PC-9 (cell line): ENCODE results near the gene HSPG2. TPM values are rescaled to one million over a fixed set of nuclear protein-coding genes. Genes with fewer than 3 reads are reported as not detected.
"Not testable (repeated sequence)": the region's sequence is repeated elsewhere in the genome, so short reads cannot be mapped to it uniquely, and the experiment has no call there.

Source experiments
- BruUV-seq: library from RNA; stranded (reverse); fragments of 400-500 nt; replicated peaks from 2 replicates; lab custom pipeline; 2021; lab: Mats Ljungman, UMichigan
- CTCF ChIA-PET: fragments of 300-600 bp; sonication (Branson Sonifier 250); formaldehyde crosslinking; loops from one replicate; lab custom pipeline; 2022; ENCODE audit warnings: antibody characterized with exemption; lab: Charles Lee
- POLR2A ChIA-PET: fragments of 300-600 bp; sonication (Branson Sonifier 250); formaldehyde crosslinking; loops from one replicate; lab custom pipeline; 2022; ENCODE audit warnings: antibody characterized with exemption; ENCODE audit not compliant: unreplicated experiment; lab: Charles Lee
- DNase-seq, 2 experiments: peaks; one replicate each; pipeline versions ENCODE4 v3.0.0 to v3.0.0-alpha.2; 2015 to 2022; ENCODE audit warnings: mixed read lengths in 1 of 2
- H2AFZ ChIP-seq: fragments of 200-600 bp; sonication (generic); 2 replicates; pipeline ENCODE4 v1.8.1; 2017; ENCODE audit warnings: antibody characterized with exemption
- H3F3A ChIP-seq: fragments of 200-600 bp; sonication (generic); 2 replicates; pipeline ENCODE4 v1.8.1; 2017; ENCODE audit warnings: antibody characterized with exemption, mild to moderate bottlenecking, low read depth; ENCODE audit not compliant: insufficient read depth
- H3K27ac ChIP-seq: fragments of 200-600 bp; sonication (generic); 2 replicates; pipeline ENCODE4 v1.6.1; 2016; ENCODE audit warnings: mixed run types
- H3K27me3 ChIP-seq: fragments of 200-600 bp; sonication (generic); 2 replicates; pipeline ENCODE4 v1.6.1; 2016; ENCODE audit warnings: low read depth, mixed run types; ENCODE audit not compliant: insufficient read depth
- H3K36me3 ChIP-seq: fragments of 200-600 bp; sonication (generic); 2 replicates; pipeline ENCODE4 v1.6.1; 2016; ENCODE audit warnings: low read depth, mixed run types
- H3K4me1 ChIP-seq: fragments of 200-600 bp; sonication (generic); replicated peaks from 2 replicates; pipeline ENCODE4 v1.6.1; 2016; ENCODE audit warnings: mixed run types; ENCODE audit not compliant: insufficient read depth
- H3K4me2 ChIP-seq: fragments of 200-600 bp; sonication (generic); 2 replicates; pipeline ENCODE4 v1.6.1; 2017; ENCODE audit warnings: mixed run types
- H3K4me3 ChIP-seq: fragments of 200-600 bp; sonication (generic); 2 replicates; pipeline ENCODE4 v1.6.1; 2016; ENCODE audit warnings: mixed run types
- H3K79me2 ChIP-seq: fragments of 200-600 bp; sonication (generic); 2 replicates; pipeline ENCODE4 v1.6.1; 2017; ENCODE audit warnings: low read depth, mixed run types
- H3K9me2 ChIP-seq: fragments of 200-600 bp; sonication (generic); 2 replicates; pipeline ENCODE4 v1.8.1; 2017; ENCODE audit warnings: mild to moderate bottlenecking; ENCODE audit not compliant: insufficient read depth
- H3K9me3 ChIP-seq: fragments of 200-600 bp; sonication (generic); 2 replicates; pipeline ENCODE4 v1.8.1; 2016; ENCODE audit warnings: low read depth; ENCODE audit not compliant: insufficient read depth
- H4K20me1 ChIP-seq: fragments of 200-600 bp; sonication (generic); 2 replicates; pipeline ENCODE4 v1.8.1; 2017; ENCODE audit not compliant: insufficient read depth
- EZH2 ChIP-seq: fragments of 200-600 bp; sonication (generic); IDR thresholded peaks from 2 replicates; pipeline ENCODE4 v1.8.0; 2017; ENCODE audit warnings: antibody characterized with exemption, low read depth
- intact Hi-C: fragments of 100-400 bp; cut with micrococcal nuclease; formaldehyde crosslinking; loops from one replicate; pipeline ENCODE4 v1.10.0; 2022; ENCODE audit not compliant: unreplicated experiment
- total RNA-seq: library from RNA; stranded (reverse); gene quantifications from 2 replicates; pipeline ENCODE4 v1.2.3, GENCODE V29; 2021
- TF ChIP-seq, protein P1 (sequence below): fragments of 200-600 bp; sonication (generic); conservative IDR thresholded peaks from 2 replicates; pipeline ENCODE4 v1.6.1; 2017; ENCODE audit warnings: mixed run types, antibody characterized with exemption, mild to moderate bottlenecking, moderate library complexity

HSPG2 gene
- total RNA-seq, 1 experiment from 2014 or later = 126 TPM

GRCh38 chr1:21921100-21921875 lies 15.8 kb downstream of the HSPG2 start:
- CTCF ChIA-PET = no interaction called here
- TF ChIP-seq EZH2 = no peak
- TF ChIP-seq, protein P1, sequence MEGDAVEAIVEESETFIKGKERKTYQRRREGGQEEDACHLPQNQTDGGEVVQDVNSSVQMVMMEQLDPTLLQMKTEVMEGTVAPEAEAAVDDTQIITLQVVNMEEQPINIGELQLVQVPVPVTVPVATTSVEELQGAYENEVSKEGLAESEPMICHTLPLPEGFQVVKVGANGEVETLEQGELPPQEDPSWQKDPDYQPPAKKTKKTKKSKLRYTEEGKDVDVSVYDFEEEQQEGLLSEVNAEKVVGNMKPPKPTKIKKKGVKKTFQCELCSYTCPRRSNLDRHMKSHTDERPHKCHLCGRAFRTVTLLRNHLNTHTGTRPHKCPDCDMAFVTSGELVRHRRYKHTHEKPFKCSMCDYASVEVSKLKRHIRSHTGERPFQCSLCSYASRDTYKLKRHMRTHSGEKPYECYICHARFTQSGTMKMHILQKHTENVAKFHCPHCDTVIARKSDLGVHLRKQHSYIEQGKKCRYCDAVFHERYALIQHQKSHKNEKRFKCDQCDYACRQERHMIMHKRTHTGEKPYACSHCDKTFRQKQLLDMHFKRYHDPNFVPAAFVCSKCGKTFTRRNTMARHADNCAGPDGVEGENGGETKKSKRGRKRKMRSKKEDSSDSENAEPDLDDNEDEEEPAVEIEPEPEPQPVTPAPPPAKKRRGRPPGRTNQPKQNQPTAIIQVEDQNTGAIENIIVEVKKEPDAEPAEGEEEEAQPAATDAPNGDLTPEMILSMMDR = no peak
- H3K27me3 ChIP-seq = no peaks in the 10 kb centered on the region
- no peaks in the 10 kb centered on the region for H4K20me1 ChIP-seq
- no peaks in the 10 kb centered on the region for H3F3A ChIP-seq
- DNase-seq = no peak
- H3K36me3 ChIP-seq = no peaks in the 10 kb centered on the region
- H3K27ac ChIP-seq = no peak overlapping the region
- no TSS peak for BruUV-seq
- H2AFZ ChIP-seq = no peak overlapping the region
- no peak overlapping the region for H3K4me3 ChIP-seq
- no peak overlapping the region for H3K4me2 ChIP-seq
- H3K4me1 ChIP-seq = no peaks in the 10 kb centered on the region
- H3K9me2 ChIP-seq = no peaks in the 10 kb centered on the region
- POLR2A ChIA-PET = no interaction called here
- no peaks in the 10 kb centered on the region for H3K79me2 ChIP-seq
- intact Hi-C loops = no loop called here
- no peaks in the 10 kb centered on the region for H3K9me3 ChIP-seq

- BruUV-seq = no TSS peak
- POLR2A ChIA-PET = no interaction called here
- CTCF ChIA-PET = no interaction called here
- Histone ChIP-seq H3K4me3 (no peak overlapping the region), H3K4me2 (no peak overlapping the region), H2AFZ (no peak overlapping the region), H3K9me3 (no peaks in the 10 kb centered on the region), H3K79me2 (no peaks in the 10 kb centered on the region), H3K36me3 (no peaks in the 10 kb centered on the region), H4K20me1 (no peaks in the 10 kb centered on the region), H3K9me2 (no peaks in the 10 kb centered on the region), H3K27me3 (no peaks in the 10 kb centered on the region), H3F3A (no peaks in the 10 kb centered on the region), H3K4me1 (no peaks in the 10 kb centered on the region), H3K27ac (no peak overlapping the region)
- no peak for DNase-seq
- intact Hi-C loops = no loop called here
- no peak for TF ChIP-seq EZH2
- TF ChIP-seq, protein P1 = no peak
Observed at GRCh38 chr1:21919520-21919919, 17.6 kb downstream of the HSPG2 start.

DNA sequence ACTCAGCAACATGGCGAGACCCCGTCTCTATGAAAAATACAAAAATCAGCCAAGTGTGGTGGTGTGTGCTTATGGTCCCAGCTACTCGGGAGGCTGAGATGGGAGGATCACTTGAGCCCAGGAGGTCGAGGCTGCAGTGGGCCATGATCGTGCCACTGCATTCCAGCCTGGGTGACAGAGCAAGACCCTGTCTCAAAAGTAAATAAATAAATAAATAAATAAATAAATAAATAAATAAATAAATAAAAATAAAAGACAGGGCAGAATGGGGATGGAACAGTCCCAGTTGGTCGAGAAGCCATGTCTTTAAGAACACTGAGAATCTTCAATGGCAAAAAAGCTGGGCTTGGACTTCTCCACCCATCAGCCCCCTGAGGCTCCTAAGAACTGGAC lies 19.9 kb downstream of the HSPG2 start:
- H3K4me1 ChIP-seq, H3K27ac ChIP-seq, H4K20me1 ChIP-seq, BruUV-seq, intact Hi-C loops, H2AFZ ChIP-seq, POLR2A ChIA-PET, H3K27me3 ChIP-seq, DNase-seq, H3K4me3 ChIP-seq, H3F3A ChIP-seq, H3K9me3 ChIP-seq, CTCF ChIA-PET, H3K9me2 ChIP-seq, H3K79me2 ChIP-seq, H3K4me2 ChIP-seq, H3K36me3 ChIP-seq: not testable (repeated sequence)
